ENCODE measurements around the gene SPINK14. TPM values are rescaled to one million over a fixed set of nuclear protein-coding genes. Genes with fewer than 3 reads are reported as not detected.

SPINK14 gene
- total RNA-seq, 1 experiment from 2014 or later: not detected

DNA sequence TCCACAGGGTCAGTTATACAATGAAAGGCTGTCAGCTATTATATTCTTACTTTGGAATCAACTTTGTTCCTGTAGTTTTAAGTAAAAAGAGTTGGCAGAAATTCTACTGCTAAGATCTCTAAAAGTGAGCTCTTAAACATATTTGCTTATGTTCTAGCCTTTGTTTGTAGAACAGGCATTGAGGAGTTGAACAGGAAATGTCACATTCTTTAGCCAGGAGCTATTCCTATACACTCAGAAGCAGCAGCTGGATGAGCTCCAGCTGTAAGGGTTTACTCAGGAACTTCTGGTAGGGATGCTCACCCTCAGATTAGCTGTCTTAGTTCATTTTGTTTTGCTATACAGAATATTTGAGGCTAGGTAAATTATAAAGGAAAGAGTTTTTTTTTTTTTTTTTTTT, 22.4 kb upstream of the SPINK14 start:
- no peaks in the 10 kb centered on the region for H3K36me3 ChIP-seq (ENCODE audit: low read depth, low read length)
- H3K4me2 ChIP-seq (ENCODE audit: low read length): peak overlapping the region; percentile 71
- TF ChIP-seq, protein P1, sequence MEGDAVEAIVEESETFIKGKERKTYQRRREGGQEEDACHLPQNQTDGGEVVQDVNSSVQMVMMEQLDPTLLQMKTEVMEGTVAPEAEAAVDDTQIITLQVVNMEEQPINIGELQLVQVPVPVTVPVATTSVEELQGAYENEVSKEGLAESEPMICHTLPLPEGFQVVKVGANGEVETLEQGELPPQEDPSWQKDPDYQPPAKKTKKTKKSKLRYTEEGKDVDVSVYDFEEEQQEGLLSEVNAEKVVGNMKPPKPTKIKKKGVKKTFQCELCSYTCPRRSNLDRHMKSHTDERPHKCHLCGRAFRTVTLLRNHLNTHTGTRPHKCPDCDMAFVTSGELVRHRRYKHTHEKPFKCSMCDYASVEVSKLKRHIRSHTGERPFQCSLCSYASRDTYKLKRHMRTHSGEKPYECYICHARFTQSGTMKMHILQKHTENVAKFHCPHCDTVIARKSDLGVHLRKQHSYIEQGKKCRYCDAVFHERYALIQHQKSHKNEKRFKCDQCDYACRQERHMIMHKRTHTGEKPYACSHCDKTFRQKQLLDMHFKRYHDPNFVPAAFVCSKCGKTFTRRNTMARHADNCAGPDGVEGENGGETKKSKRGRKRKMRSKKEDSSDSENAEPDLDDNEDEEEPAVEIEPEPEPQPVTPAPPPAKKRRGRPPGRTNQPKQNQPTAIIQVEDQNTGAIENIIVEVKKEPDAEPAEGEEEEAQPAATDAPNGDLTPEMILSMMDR (conservative IDR thresholded peaks at IDR 0.05; ENCODE audit: low read depth, low read length): no peak
- TF ChIP-seq EZH2phosphoT487 (IDR thresholded peaks at IDR 0.05; ENCODE audit: borderline replicate concordance, low read length): no peak
- H3K4me3 ChIP-seq (ENCODE audit: low read length): peak overlapping the region; percentile 19; the same call in 1 of the 2 replicates
- H3K27me3 ChIP-seq (ENCODE audit: low read length): no peaks in the 10 kb centered on the region
- no peaks in the 10 kb centered on the region for H3K9me2 ChIP-seq (replicated peaks; ENCODE audit: low read length)
- H3F3A ChIP-seq (ENCODE audit: low read length, unreplicated experiment): peaks cover 11% of the 10 kb centered on the region
- 0 out of 2 replicates have a peak overlapping the region, but pooled peaks have one; percentile 25 for H3K9ac ChIP-seq (ENCODE audit: low read length)
- CTCF ChIA-PET: interaction anchor here (0.5 to 1.5 kb wide), 10 partner anchors 19 to 957 kb away, joined by 3 to 15 read pairs (median 5); partner anchors contain the start of gene SPINK6
- H4K20me1 ChIP-seq (ENCODE audit: low read length): no peaks in the 10 kb centered on the region
- DNase-seq: peak; percentile 100
- peak; percentile 92 for ATAC-seq
- H3K79me2 ChIP-seq (ENCODE audit: low read length): no peaks in the 10 kb centered on the region
- peak overlapping the region; percentile 81 for H3K27ac ChIP-seq (ENCODE audit: low read length)
- intact Hi-C loops (cut with micrococcal nuclease): loop anchor here (1.0 kb wide), 1 partner anchor 26 kb away; no protein-coding TSS in a partner anchor
- H3K9me3 ChIP-seq (ENCODE audit: low read length): no peaks in the 10 kb centered on the region
- H2AFZ ChIP-seq (ENCODE audit: low read length): no peak overlapping the region
- BruUV-seq (replicated peaks): no TSS peak
- POLR2A ChIA-PET (ENCODE audit: unreplicated experiment): interaction anchor here (0.5 to 0.7 kb wide), 6 partner anchors 40 to 793 kb away, joined by 3 to 8 read pairs (median 4); no protein-coding TSS in a partner anchor
- peaks cover 48% of the 10 kb centered on the region for H3K4me1 ChIP-seq (ENCODE audit: insufficient read depth, low read length)

DNA sequence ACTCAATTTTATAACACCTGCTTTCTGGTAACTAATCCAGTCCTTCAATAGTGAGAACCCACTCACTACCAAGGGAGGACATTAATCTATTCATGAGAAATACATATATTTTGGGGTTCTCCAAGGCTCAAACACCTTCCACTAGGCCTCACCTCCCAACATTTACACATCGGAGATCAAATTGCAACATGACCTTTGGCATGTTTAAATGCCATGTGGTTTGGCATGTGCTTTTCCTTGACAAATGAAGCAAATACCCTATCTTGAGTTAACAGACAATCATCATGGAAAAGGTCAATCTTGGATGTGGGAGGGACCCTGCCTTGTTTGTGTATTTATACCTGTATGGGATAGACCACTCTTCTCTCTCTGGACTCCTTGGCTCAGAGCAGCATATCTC, 21.9 kb upstream of the SPINK14 start:
- Histone ChIP-seq H3K4me1 (ENCODE audit: insufficient read depth, low read length) (peaks cover 49% of the 10 kb centered on the region), H2AFZ (ENCODE audit: low read length) (no peak overlapping the region), H3K9me3 (ENCODE audit: low read length) (no peaks in the 10 kb centered on the region), H3K79me2 (ENCODE audit: low read length) (no peaks in the 10 kb centered on the region), H3K4me2 (ENCODE audit: low read length) (peak overlapping the region; percentile 71), H3K4me3 (ENCODE audit: low read length) (peak overlapping the region; percentile 3; the same call in 1 of the 2 replicates), H3K9me2 (replicated peaks; ENCODE audit: low read length) (no peaks in the 10 kb centered on the region), H3K36me3 (ENCODE audit: low read depth, low read length) (no peaks in the 10 kb centered on the region), H3K27me3 (ENCODE audit: low read length) (no peaks in the 10 kb centered on the region), H4K20me1 (ENCODE audit: low read length) (no peaks in the 10 kb centered on the region), H3K27ac (ENCODE audit: low read length) (peak overlapping the region; percentile 75), H3F3A (ENCODE audit: low read length, unreplicated experiment) (peaks cover 11% of the 10 kb centered on the region), H3K9ac (ENCODE audit: low read length) (peak overlapping the region; percentile 23; the same call in 1 of the 2 replicates)
- DNase-seq (peak; percentile 41), ATAC-seq (no peak)
- TF ChIP-seq, protein P1 (conservative IDR thresholded peaks at IDR 0.05; ENCODE audit: low read depth, low read length): no peak
- CTCF ChIA-PET: interaction anchor here (0.5 to 1.5 kb wide), 5 partner anchors 21 to 584 kb away, joined by 3 to 15 read pairs (median 5); no protein-coding TSS in a partner anchor
- BruUV-seq (replicated peaks): no TSS peak
- POLR2A ChIA-PET (ENCODE audit: unreplicated experiment): interaction anchor here (0.5 to 0.7 kb wide), 5 partner anchors 41 to 793 kb away, joined by 3 to 8 read pairs (median 4); no protein-coding TSS in a partner anchor
- intact Hi-C loops (cut with micrococcal nuclease): no loop called here

DNA sequence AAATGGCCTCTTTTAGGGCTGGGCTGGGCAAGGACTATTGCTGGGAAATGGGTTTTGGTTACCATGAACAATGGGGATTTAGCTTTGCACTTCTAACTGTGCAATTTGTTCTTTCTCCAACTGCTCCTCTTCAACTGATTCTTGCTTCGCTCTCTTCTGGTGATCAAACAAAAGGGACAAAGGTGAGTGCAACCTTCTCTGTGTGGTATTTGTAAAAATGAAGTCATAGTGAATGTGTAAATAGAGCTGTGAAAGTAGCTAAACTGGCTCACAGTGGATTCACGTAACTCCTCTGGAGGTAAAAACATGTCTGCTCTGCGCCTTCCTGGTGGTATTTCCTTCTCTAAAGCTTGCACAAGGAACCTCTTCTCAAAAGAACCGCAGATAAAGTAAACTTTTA, 20.9 kb upstream of the SPINK14 start:
- Histone ChIP-seq H3K27ac (ENCODE audit: low read length) (peak overlapping the region; percentile 75), H2AFZ (ENCODE audit: low read length) (peak overlapping the region; percentile 54), H3K36me3 (ENCODE audit: low read depth, low read length) (no peaks in the 10 kb centered on the region), H3K4me2 (ENCODE audit: low read length) (peak overlapping the region; percentile 71), H3K9ac (ENCODE audit: low read length) (peak overlapping the region; percentile 23), H3K9me2 (replicated peaks; ENCODE audit: low read length) (no peaks in the 10 kb centered on the region), H3K27me3 (ENCODE audit: low read length) (no peaks in the 10 kb centered on the region), H3F3A (ENCODE audit: low read length, unreplicated experiment) (peaks cover 11% of the 10 kb centered on the region), H4K20me1 (ENCODE audit: low read length) (no peaks in the 10 kb centered on the region), H3K9me3 (ENCODE audit: low read length) (no peaks in the 10 kb centered on the region), H3K4me3 (ENCODE audit: low read length) (peak overlapping the region; percentile 23), H3K79me2 (ENCODE audit: low read length) (no peaks in the 10 kb centered on the region), H3K4me1 (ENCODE audit: insufficient read depth, low read length) (peaks cover 54% of the 10 kb centered on the region)
- peak; percentile 78 for DNase-seq
- intact Hi-C loops (cut with micrococcal nuclease): no loop called here
- no TSS peak for BruUV-seq (replicated peaks)
- ChIA-PET POLR2A (ENCODE audit: unreplicated experiment) (interaction anchor here (0.6 to 0.7 kb wide), 2 partner anchors 261 to 351 kb away, joined by 4 to 7 read pairs; no protein-coding TSS in a partner anchor), CTCF (interaction anchor here (0.7 kb wide), 1 partner anchor 32 kb away, joined by 6 read pairs; no protein-coding TSS in a partner anchor)
- TF ChIP-seq, protein P1 (conservative IDR thresholded peaks at IDR 0.05; ENCODE audit: low read depth, low read length): no peak
- no peak for TF ChIP-seq EZH2phosphoT487 (IDR thresholded peaks at IDR 0.05; ENCODE audit: borderline replicate concordance, low read length)
- TF ChIP-seq EZH2 (IDR thresholded peaks at IDR 0.05; ENCODE audit: low read length, unreplicated experiment): no peak
- peak; percentile 21 for ATAC-seq

Measured in PC-3 (cell line).